Stromal cell of bone marrow (primary cell): ENCODE measurements around the gene POTEH.
"Not testable (repeated sequence)": the region's sequence is repeated elsewhere in the genome, so short reads cannot be mapped to it uniquely, and the experiment has no call there.

Source experiments
- DNase-seq: peaks from one replicate; pipeline ENCODE4 v3.0.0-alpha.2; 2012; ENCODE audit warnings: low read depth

Gene POTEH

GRCh38 chr22:15689749-15690125, at the start of gene POTEH:
Gene POTEH (plus strand): TSS chr22:15690026. CDS start chr22:15690078, 52 bp downstream.
- not testable (repeated sequence) for DNase-seq

GRCh38 chr22:15642288-15642861, 47.5 kb upstream of the POTEH start:
- not testable (repeated sequence) for DNase-seq

- DNase-seq: not testable (repeated sequence)
These were observed 37.9 kb upstream of the POTEH start for GRCh38 chr22:15651954-15652353.

GRCh38 chr22:15652738-15653137, 37.1 kb upstream of the POTEH start:
- DNase-seq: not testable (repeated sequence)

GRCh38 chr22:15653241-15653640, 36.6 kb upstream of the POTEH start:
- not testable (repeated sequence) for DNase-seq

- not testable (repeated sequence) for DNase-seq
These were observed 28.7 kb upstream of the POTEH start for GRCh38 chr22:15661102-15661501.

GRCh38 chr22:15664682-15665081, 25.1 kb upstream of the POTEH start:
- DNase-seq: not testable (repeated sequence)

GRCh38 chr22:15665478-15665877, 24.3 kb upstream of the POTEH start:
- DNase-seq: not testable (repeated sequence)

- DNase-seq: not testable (repeated sequence)
These were observed 20.4 kb upstream of the POTEH start for GRCh38 chr22:15669430-15669829.

GRCh38 chr22:15679702-15680101, 10.1 kb upstream of the POTEH start:
- not testable (repeated sequence) for DNase-seq

- not testable (repeated sequence) for DNase-seq
These were observed 5.7 kb upstream of the POTEH start for GRCh38 chr22:15684115-15684514.

GRCh38 chr22:15684695-15685094, 5.1 kb upstream of the POTEH start:
- DNase-seq: not testable (repeated sequence)

- not testable (repeated sequence) for DNase-seq
These were observed 4.2 kb upstream of the POTEH start for GRCh38 chr22:15685641-15686040.

- DNase-seq: not testable (repeated sequence)
These were observed 2.7 kb upstream of the POTEH start for GRCh38 chr22:15687086-15687485.

GRCh38 chr22:15687676-15688075, 2.1 kb upstream of the POTEH start:
- DNase-seq: not testable (repeated sequence)

GRCh38 chr22:15688090-15688489, 1.7 kb upstream of the POTEH start:
- DNase-seq: not testable (repeated sequence)

GRCh38 chr22:15689012-15689748, 646 bp upstream of the POTEH start:
- DNase-seq: not testable (repeated sequence)

GRCh38 chr22:15713600-15713999, 23.8 kb downstream of the POTEH start:
- not testable (repeated sequence) for DNase-seq

GRCh38 chr22:15714125-15714524, 24.3 kb downstream of the POTEH start:
- not testable (repeated sequence) for DNase-seq

GRCh38 chr22:15721884-15722283, 32.1 kb downstream of the POTEH start:
- DNase-seq: not testable (repeated sequence)

- not testable (repeated sequence) for DNase-seq
These were observed 39.5 kb downstream of the POTEH start for GRCh38 chr22:15729209-15729917.

- DNase-seq: not testable (repeated sequence)
These were observed 41.2 kb downstream of the POTEH start for GRCh38 chr22:15731023-15731422.

GRCh38 chr22:15734411-15734810, 44.6 kb downstream of the POTEH start:
- DNase-seq: not testable (repeated sequence)
